ENCODE results near the gene RCAN1. TPM values are rescaled to one million over a fixed set of nuclear protein-coding genes. Genes with fewer than 3 reads are reported as not detected.

The RCAN1 gene
- total and polyA plus RNA-seq, 3 donors from 2014 or later, result 16.7 to 21.9 (median 20.6) TPM

GRCh38 chr21:34513129-34513675, 101.7 kb downstream of the RCAN1 start:
- WGBS, 2 donors, result 74 to 93% methylated on average over 2 of the region's 2 CpGs
- Histone ChIP-seq H3K4me3 (no peak overlapping the region), H3K36me3 (ENCODE audit: low read depth, missing control alignments) (no peaks in the 10 kb centered on the region), H3K9me3 (no peaks in the 10 kb centered on the region), H3K27ac (no peak overlapping the region), H3K27me3 (no peaks in the 10 kb centered on the region), H3K4me1 (no peaks in the 10 kb centered on the region)
- intact Hi-C loops (cut with DNase I; ENCODE audit: low total_unique reads), result no loop called here
- no peak for TF ChIP-seq CTCF (IDR thresholded peaks at IDR 0.05)
- no peak for TF ChIP-seq POLR2A (IDR thresholded peaks at IDR 0.05)
- no peak for DNase-seq

GRCh38 chr21:34511787-34512455, 103.0 kb downstream of the RCAN1 start, which contains the start of gene KCNE1:
TSS of gene KCNE1 (minus strand) at chr21:34512210. CDS start at chr21:34449634, 62,576 bp downstream.
- no peaks in the 10 kb centered on the region for H3K36me3 ChIP-seq (ENCODE audit: low read depth, missing control alignments)
- intact Hi-C loops (cut with DNase I; ENCODE audit: low total_unique reads), result no loop called here
- whole genome bisulfite sequencing, 2 donors, result 93 to 95% methylated on average over 13 to 14 of the region's 14 CpGs
- H3K4me3 ChIP-seq, result no peak within 1 kb of the TSS
- TF ChIP-seq POLR2A (IDR thresholded peaks at IDR 0.05), result no peak
- TF ChIP-seq CTCF (IDR thresholded peaks at IDR 0.05), result no peak
- H3K27me3 ChIP-seq, result no peaks in the 10 kb centered on the region
- H3K4me1 ChIP-seq, result no peaks in the 10 kb centered on the region
- DNase-seq, result peak; percentile 38
- no peaks in the 10 kb centered on the region for H3K9me3 ChIP-seq
- peak within 1 kb of the TSS in 1 of 2 donors; percentile 33 for H3K27ac ChIP-seq

GRCh38 chr21:34511181-34511580, 103.7 kb downstream of the RCAN1 start:
- intact Hi-C loops (cut with DNase I; ENCODE audit: low total_unique reads), result no loop called here
- H3K9me3 ChIP-seq, result no peaks in the 10 kb centered on the region
- no peak overlapping the region for H3K4me3 ChIP-seq
- 92 to 95% methylated on average over 5 of the region's 5 CpGs for WGBS, 2 donors
- H3K4me1 ChIP-seq, result no peaks in the 10 kb centered on the region
- DNase-seq, result no peak
- no peak for TF ChIP-seq POLR2A (IDR thresholded peaks at IDR 0.05)
- TF ChIP-seq CTCF (IDR thresholded peaks at IDR 0.05), result no peak
- H3K36me3 ChIP-seq (ENCODE audit: low read depth, missing control alignments), result no peaks in the 10 kb centered on the region
- H3K27ac ChIP-seq, result no peak overlapping the region
- no peaks in the 10 kb centered on the region for H3K27me3 ChIP-seq

- Histone ChIP-seq H3K36me3 (ENCODE audit: low read depth, missing control alignments) (no peaks in the 10 kb centered on the region), H3K9me3 (no peaks in the 10 kb centered on the region), H3K27ac (no peak overlapping the region), H3K4me1 (no peaks in the 10 kb centered on the region), H3K27me3 (no peaks in the 10 kb centered on the region), H3K4me3 (no peak overlapping the region)
- peak; percentile 53 to 69 (median 59) for TF ChIP-seq CTCF (IDR thresholded peaks at IDR 0.05)
- no peak for TF ChIP-seq POLR2A (IDR thresholded peaks at IDR 0.05)
- intact Hi-C loops (cut with DNase I; ENCODE audit: low total_unique reads), result no loop called here
- peak; percentile 81 for DNase-seq
- 78 to 81% methylated on average over 12 to 15 of the region's 15 CpGs for WGBS, 2 donors
Observed at GRCh38 chr21:34510148-34511142, 104.5 kb downstream of the RCAN1 start.

All from testis (tissue), 3 donors.